IMR-90 (cell line): ENCODE results near the gene TMEFF1. TPM values are rescaled to one million over a fixed set of nuclear protein-coding genes. Genes with fewer than 3 reads are reported as not detected.

Source experiments
- ATAC-seq: fragments of 200-7000 bp; cut with Tn5 transposase; 2 replicates; pipeline ENCODE4 v1.9.1; 2020; ENCODE audit warnings: low read depth, mild to moderate bottlenecking, moderate library complexity
- BruUV-seq: library from RNA; stranded (reverse); fragments of 400-500 nt; replicated peaks from 2 replicates; lab custom pipeline; 2021; lab: Mats Ljungman, UMichigan
- CTCF ChIA-PET: fragments of 300-600 bp; formaldehyde crosslinking; extraction: SDS; loops from one replicate; lab custom pipeline; 2021; ENCODE audit warnings: antibody characterized with exemption; lab: Yijun Ruan, JAX
- POLR2A ChIA-PET: fragments of 300-600 bp; sonication (Branson Sonifier 250); formaldehyde crosslinking; loops from one replicate; lab custom pipeline; 2022; ENCODE audit warnings: antibody characterized with exemption; ENCODE audit not compliant: unreplicated experiment; lab: Charles Lee
- DNase-seq: peaks from one replicate; pipeline ENCODE4 v3.0.0; 2013
- H2AFZ ChIP-seq: replicated peaks from 2 replicates; pipeline ENCODE3; 2013; ENCODE audit warnings: low read length, mild to moderate bottlenecking; ENCODE audit not compliant: poor library complexity
- H2AK5ac ChIP-seq: 2 replicates; pipeline ENCODE4 v1.6.1; 2013; ENCODE audit warnings: low read depth, low read length, inconsistent platforms
- H2AK9ac ChIP-seq: replicated peaks from 2 replicates; pipeline ENCODE3; 2013; ENCODE audit warnings: mild to moderate bottlenecking, low read depth, low read length, moderate library complexity; ENCODE audit not compliant: poor library complexity
- H2BK120ac ChIP-seq: 2 replicates; pipeline ENCODE4 v1.6.1; 2013; ENCODE audit warnings: low read depth, low read length, inconsistent platforms
- H2BK15ac ChIP-seq: 3 replicates; pipeline ENCODE4 v1.6.1; 2013; ENCODE audit warnings: low read depth, low read length, inconsistent platforms
- H2BK20ac ChIP-seq: 2 replicates; pipeline ENCODE4 v1.6.1; 2013; ENCODE audit warnings: low read depth, mild to moderate bottlenecking, inconsistent platforms, low read length, moderate library complexity
- H2BK5ac ChIP-seq: 2 replicates; pipeline ENCODE4 v1.6.1; 2013; ENCODE audit warnings: mild to moderate bottlenecking, low read depth, low read length, inconsistent platforms; ENCODE audit not compliant: poor library complexity, severe bottlenecking
- H3K14ac ChIP-seq: replicated peaks from 2 replicates; pipeline ENCODE4 v1.6.1; 2013; ENCODE audit warnings: low read depth, low read length, inconsistent platforms
- H3K18ac ChIP-seq: 2 replicates; pipeline ENCODE4 v1.6.1; 2013; ENCODE audit warnings: low read depth, low read length, control low read depth
- H3K23ac ChIP-seq: 2 replicates; pipeline ENCODE4 v1.6.1; 2013; ENCODE audit warnings: low read depth, low read length, inconsistent platforms
- H3K27ac ChIP-seq: 2 replicates; pipeline ENCODE4 v1.5.1; 2013; ENCODE audit warnings: mild to moderate bottlenecking, control low read depth, low read length; ENCODE audit not compliant: insufficient read depth
- H3K27me3 ChIP-seq: 2 replicates; pipeline ENCODE4 v1.6.1; 2013; ENCODE audit warnings: low read length; ENCODE audit not compliant: control insufficient read depth, insufficient read depth
- H3K36me3 ChIP-seq: 2 replicates; pipeline ENCODE4 v1.6.1; 2013; ENCODE audit warnings: low read length, mixed read lengths; ENCODE audit not compliant: control insufficient read depth, insufficient read depth
- H3K4ac ChIP-seq: 2 replicates; pipeline ENCODE4 v1.6.1; 2013; ENCODE audit warnings: low read depth, low read length, inconsistent platforms
- H3K4me1 ChIP-seq: 2 replicates; pipeline ENCODE4 v1.6.1; 2013; ENCODE audit warnings: low read length, mixed read lengths; ENCODE audit not compliant: control insufficient read depth, insufficient read depth
- H3K4me2 ChIP-seq: 2 replicates; pipeline ENCODE4 v1.6.1; 2013; ENCODE audit warnings: low read depth, mild to moderate bottlenecking, control low read depth, low read length, moderate library complexity
- H3K4me3 ChIP-seq: 2 replicates; pipeline ENCODE4 v1.5.1; 2013; ENCODE audit warnings: low read depth, mild to moderate bottlenecking, control low read depth, low read length, moderate library complexity; ENCODE audit not compliant: insufficient read depth
- H3K56ac ChIP-seq: 2 replicates; pipeline ENCODE4 v1.6.1; 2013; ENCODE audit warnings: low read length, inconsistent platforms; ENCODE audit not compliant: insufficient read depth; ENCODE audit errors: extremely low read depth
- H3K79me1 ChIP-seq, 2 experiments: 2 replicates each; pipeline ENCODE4 v1.6.1; 2013; ENCODE audit warnings: low read length in 2 of 2, inconsistent platforms in 1 of 2, low read depth in 1 of 2
- H3K9ac ChIP-seq: 2 replicates; pipeline ENCODE4 v1.6.1; 2013; ENCODE audit warnings: low read depth, low read length, control low read depth
- H3K9me1 ChIP-seq: 2 replicates; pipeline ENCODE4 v1.6.1; 2013; ENCODE audit warnings: low read length, inconsistent platforms; ENCODE audit not compliant: insufficient read depth
- H3K9me3 ChIP-seq: 2 replicates; pipeline ENCODE4 v1.6.1; 2013; ENCODE audit warnings: low read length; ENCODE audit not compliant: control insufficient read depth, insufficient read depth
- H4K20me1 ChIP-seq: 2 replicates; pipeline ENCODE4 v1.6.1; 2013; ENCODE audit warnings: low read length, inconsistent platforms; ENCODE audit not compliant: insufficient read depth
- H4K5ac ChIP-seq: 2 replicates; pipeline ENCODE4 v1.6.1; 2013; ENCODE audit warnings: mild to moderate bottlenecking, low read depth, low read length, control low read depth
- H4K8ac ChIP-seq, 2 experiments: 2 replicates each; pipeline ENCODE4 v1.6.1; 2013; ENCODE audit warnings: low read depth in 2 of 2, low read length in 2 of 2, control low read depth in 1 of 2, inconsistent platforms in 1 of 2
- H4K91ac ChIP-seq: 2 replicates; pipeline ENCODE4 v1.6.1; 2013; ENCODE audit warnings: low read depth, low read length, inconsistent platforms; ENCODE audit not compliant: insufficient read depth
- MAFK ChIP-seq: IDR thresholded peaks from 2 replicates; pipeline ENCODE4 v1.6.1; 2012; ENCODE audit warnings: low read depth, low read length, improper control_type of control experiment
- MXI1 ChIP-seq: IDR thresholded peaks from 2 replicates; pipeline ENCODE4 v1.6.1; 2012; ENCODE audit warnings: low read depth, mild to moderate bottlenecking, low read length, moderate library complexity, borderline replicate concordance
- WGBS, 2 experiments: methylation state at CpG; one replicate each; pipeline versions ENCODE4 v1.1.5 to v1.1.7; 2013; ENCODE audit warnings: missing lambda C conversion rate in 2 of 2; ENCODE audit not compliant: insufficient read length in 1 of 2; ENCODE audit errors: extremely low coverage in 2 of 2; 5-methylcytosine and 5-hydroxymethylcytosine counted together
- dilution Hi-C: fragments of 300-500 bp; cut with HindIII; formaldehyde crosslinking; loops from one replicate; pipeline ENCODE4 v1.14.3; 2018; ENCODE audit warnings: low sequenced_read_pairs; ENCODE audit not compliant: unreplicated experiment
- in situ Hi-C: fragments of 300-500 bp; cut with MboI; formaldehyde crosslinking; loops from 3 replicates; pipeline ENCODE4 v1.14.3; 2019; ENCODE audit warnings: low sequenced_read_pairs, inconsistent platforms, mixed read lengths
- intact Hi-C: fragments of 100-400 bp; cut with micrococcal nuclease; formaldehyde crosslinking; loops from 2 replicates; pipeline ENCODE4 v1.10.0; 2022
- polyA plus RNA-seq, 3 experiments: library from polyadenylated mRNA; depleted of rRNA; stranded (reverse); fragments of >200 nt; gene quantifications; 2 replicates each; pipeline ENCODE4 v1.2.3, GENCODE V29; 2012; ENCODE audit warnings: low replicate concordance in 1 of 3
- total RNA-seq: library from RNA; depleted of rRNA; stranded (reverse); fragments of >200 nt; gene quantifications from 2 replicates; pipeline ENCODE4 v1.2.3, GENCODE V29; 2012
- TF ChIP-seq, protein P1 (sequence below): fragments of 150-350 bp; IDR thresholded peaks from 2 replicates; pipeline ENCODE4 v1.6.1; 2017; ENCODE audit warnings: mild to moderate bottlenecking, antibody characterized with exemption, low read length, low read depth

TMEFF1 gene
- total and polyA plus RNA-seq, 2 of the 4 experiments (the other 2 are of a cell fraction) = 0.62 to 0.90 TPM

- no peaks in the 10 kb centered on the region for H4K20me1 ChIP-seq
- TF ChIP-seq MAFK (no peak), MXI1 (no peak)
- TF ChIP-seq, protein P1, sequence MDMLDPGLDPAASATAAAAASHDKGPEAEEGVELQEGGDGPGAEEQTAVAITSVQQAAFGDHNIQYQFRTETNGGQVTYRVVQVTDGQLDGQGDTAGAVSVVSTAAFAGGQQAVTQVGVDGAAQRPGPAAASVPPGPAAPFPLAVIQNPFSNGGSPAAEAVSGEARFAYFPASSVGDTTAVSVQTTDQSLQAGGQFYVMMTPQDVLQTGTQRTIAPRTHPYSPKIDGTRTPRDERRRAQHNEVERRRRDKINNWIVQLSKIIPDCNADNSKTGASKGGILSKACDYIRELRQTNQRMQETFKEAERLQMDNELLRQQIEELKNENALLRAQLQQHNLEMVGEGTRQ = no peak
- H4K8ac ChIP-seq = no peak overlapping the region
- H3K27me3 ChIP-seq = no peaks in the 10 kb centered on the region
- H3K27ac ChIP-seq = no peak overlapping the region
- no peak overlapping the region for H2BK5ac ChIP-seq
- no peak overlapping the region for H3K4ac ChIP-seq
- H2AK9ac ChIP-seq = no peak overlapping the region
- H2BK120ac ChIP-seq = no peak overlapping the region
- in situ Hi-C loops = no loop called here
- no peak overlapping the region for H2AK5ac ChIP-seq
- ATAC-seq (no peak), DNase-seq (no peak)
- no peak overlapping the region for H3K4me3 ChIP-seq
- H3K23ac ChIP-seq = no peak overlapping the region
- H3K18ac ChIP-seq = no peak overlapping the region
- no peak overlapping the region for H3K56ac ChIP-seq
- H4K91ac ChIP-seq = no peak overlapping the region
- intact Hi-C loops = no loop called here
- H4K5ac ChIP-seq = no peak overlapping the region
- BruUV-seq = no TSS peak
- no peak overlapping the region for H2BK20ac ChIP-seq
- POLR2A ChIA-PET = no interaction called here
- CTCF ChIA-PET = no interaction called here
- no peak overlapping the region for H3K14ac ChIP-seq
- H3K4me2 ChIP-seq = no peak overlapping the region
- dilution Hi-C loops = no loop called here
- H2AFZ ChIP-seq = no peak overlapping the region
- H3K9ac ChIP-seq = no peak overlapping the region
- no peaks in the 10 kb centered on the region for H3K36me3 ChIP-seq
- H3K9me3 ChIP-seq = no peaks in the 10 kb centered on the region
- no peaks in the 10 kb centered on the region for H3K9me1 ChIP-seq
- H3K79me1 ChIP-seq = peaks cover 0 to 3% of the 10 kb centered on the region in 2 experiments; a peak in 2 of 4 replicates
- H3K4me1 ChIP-seq = peaks cover 2% of the 10 kb centered on the region; the same call in 1 of the 2 replicates
- WGBS, 2 experiments = no CpG with 5 or more reads among the region's 1 CpG
- no peak overlapping the region for H2BK15ac ChIP-seq
These were observed 38.3 kb downstream of the TMEFF1 start for GRCh38 chr9:100511205-100511604.
